DOHH2 (cell line): ENCODE measurements around the gene FAT4.

ENCODE experiments used
- H3F3A ChIP-seq: fragments of 200-600 bp; sonication (generic), shearing (Covaris generic); 2 replicates; pipeline ENCODE4 v1.6.0; 2016; ENCODE audit warnings: antibody characterized with exemption, mild to moderate bottlenecking; ENCODE audit not compliant: control insufficient read depth, insufficient read depth
- H3K27ac ChIP-seq: fragments of 200-600 bp; sonication (generic); 2 replicates; pipeline ENCODE4 v1.5.1; 2014; ENCODE audit warnings: low read depth, mild to moderate bottlenecking, low read length, moderate library complexity
- H3K27me3 ChIP-seq: fragments of 200-600 bp; sonication (generic); 2 replicates; pipeline ENCODE4 v1.6.1; 2014; ENCODE audit warnings: mild to moderate bottlenecking, low read length, mixed read lengths; ENCODE audit not compliant: control insufficient read depth
- H3K36me3 ChIP-seq: fragments of 200-600 bp; sonication (generic); 2 replicates; pipeline ENCODE4 v1.6.1; 2014; ENCODE audit warnings: mild to moderate bottlenecking, low read length, moderate library complexity, mixed read lengths; ENCODE audit not compliant: control insufficient read depth
- H3K4me1 ChIP-seq: fragments of 200-600 bp; sonication (generic); 2 replicates; pipeline ENCODE4 v1.6.1; 2014; ENCODE audit warnings: mild to moderate bottlenecking, low read length, mixed read lengths; ENCODE audit not compliant: control insufficient read depth
- H3K4me2 ChIP-seq: fragments of 200-600 bp; sonication (generic); 2 replicates; pipeline ENCODE4 v1.6.0; 2014; ENCODE audit warnings: mild to moderate bottlenecking, low read length, moderate library complexity
- H3K4me3 ChIP-seq: fragments of 200-600 bp; sonication (generic); 2 replicates; pipeline ENCODE4 v1.5.1; 2014; ENCODE audit warnings: mild to moderate bottlenecking, low read length, mixed read lengths
- H3K79me2 ChIP-seq: fragments of 200-600 bp; sonication (generic); 2 replicates; pipeline ENCODE4 v1.6.1; 2014; ENCODE audit warnings: mild to moderate bottlenecking, low read length, mixed read lengths; ENCODE audit not compliant: control insufficient read depth
- H3K9me2 ChIP-seq: fragments of 200-600 bp; sonication (generic); replicated peaks from 2 replicates; pipeline ENCODE4 v1.6.1; 2014; ENCODE audit warnings: mild to moderate bottlenecking, low read length, mixed read lengths; ENCODE audit not compliant: control insufficient read depth
- H3K9me3 ChIP-seq: fragments of 200-600 bp; sonication (generic); 2 replicates; pipeline ENCODE4 v1.6.1; 2014; ENCODE audit warnings: antibody characterized with exemption, low read length, mixed read lengths; ENCODE audit not compliant: control insufficient read depth, insufficient read depth
- H4K20me1 ChIP-seq: fragments of 200-600 bp; sonication (generic); 2 replicates; pipeline ENCODE4 v1.6.0; 2014; ENCODE audit warnings: low read depth, mild to moderate bottlenecking, antibody characterized with exemption, low read length, moderate library complexity; ENCODE audit not compliant: control insufficient read depth, insufficient read depth
- CTCF ChIP-seq: fragments of 200-600 bp; sonication (generic); IDR thresholded peaks from one replicate; pipeline ENCODE4 v1.5.1; 2014; ENCODE audit warnings: antibody characterized with exemption, mild to moderate bottlenecking, low read depth, low read length; ENCODE audit not compliant: poor library complexity, severe bottlenecking
- EZH2phosphoT487 ChIP-seq: fragments of 200-600 bp; sonication (generic); IDR thresholded peaks from 2 replicates; pipeline ENCODE4 v1.6.1; 2017; ENCODE audit warnings: borderline replicate concordance, mild to moderate bottlenecking, antibody characterized with exemption, low read length, moderate library complexity, mixed read lengths

FAT4 gene

DNA sequence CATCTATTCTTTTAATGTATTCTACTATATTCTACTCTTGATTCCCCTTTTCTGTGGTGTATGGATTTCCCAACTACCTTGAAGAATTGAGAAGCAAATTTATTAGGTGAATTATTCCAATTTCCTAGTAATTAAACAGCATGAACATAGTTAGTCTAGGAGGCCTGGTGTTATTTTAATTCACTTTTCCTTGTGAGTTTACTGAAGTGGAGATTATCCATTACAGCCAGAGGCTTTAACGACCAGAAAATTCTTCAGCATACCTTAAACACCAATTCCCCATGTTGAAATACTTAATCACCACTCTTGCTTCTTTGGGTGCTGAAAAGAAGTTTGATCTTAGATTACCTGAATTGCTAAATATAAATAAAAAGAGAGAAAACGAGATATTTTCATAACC lies 29.4 kb downstream of the FAT4 start:
- Histone ChIP-seq H3K9me3 (no peaks in the 10 kb centered on the region), H3K4me1 (no peaks in the 10 kb centered on the region), H3K9me2 (no peaks in the 10 kb centered on the region), H3K4me3 (no peak overlapping the region), H4K20me1 (no peaks in the 10 kb centered on the region), H3K27ac (no peak overlapping the region), H3K79me2 (no peaks in the 10 kb centered on the region), H3K36me3 (no peaks in the 10 kb centered on the region), H3K4me2 (no peak overlapping the region), H3K27me3 (no peaks in the 10 kb centered on the region), H3F3A (no peaks in the 10 kb centered on the region)
- TF ChIP-seq EZH2phosphoT487 (no peak), CTCF (no peak)

DNA sequence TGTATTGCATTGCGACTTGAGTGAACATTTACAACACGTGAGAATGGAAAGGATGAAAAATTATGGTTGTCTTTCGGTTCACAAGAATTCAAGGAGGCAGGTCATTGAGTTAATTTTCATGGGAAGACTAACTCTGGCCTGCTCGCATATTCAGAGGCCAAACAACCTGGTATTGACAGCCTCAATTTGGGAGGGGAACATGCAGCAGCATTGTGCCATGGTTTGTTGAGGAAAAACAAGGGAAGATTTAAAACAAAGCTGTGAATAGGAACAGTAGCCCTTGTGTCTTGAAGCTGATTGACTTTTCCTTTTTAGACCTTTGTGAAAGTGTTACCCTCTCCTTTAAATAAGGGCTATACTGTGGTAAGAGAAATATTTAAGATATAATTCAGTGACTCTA lies 31.9 kb downstream of the FAT4 start:
- H3K79me2 ChIP-seq: no peaks in the 10 kb centered on the region
- H4K20me1 ChIP-seq: no peaks in the 10 kb centered on the region
- TF ChIP-seq EZH2phosphoT487 (no peak), CTCF (no peak)
- no peaks in the 10 kb centered on the region for H3K9me3 ChIP-seq
- H3K4me2 ChIP-seq: no peak overlapping the region
- no peak overlapping the region for H3K27ac ChIP-seq
- no peaks in the 10 kb centered on the region for H3K4me1 ChIP-seq
- no peaks in the 10 kb centered on the region for H3K36me3 ChIP-seq
- H3K27me3 ChIP-seq: no peaks in the 10 kb centered on the region
- no peaks in the 10 kb centered on the region for H3F3A ChIP-seq
- H3K4me3 ChIP-seq: no peak overlapping the region
- H3K9me2 ChIP-seq: no peaks in the 10 kb centered on the region

- H3K4me3 ChIP-seq: no peak overlapping the region
- no peaks in the 10 kb centered on the region for H3K4me1 ChIP-seq
- no peaks in the 10 kb centered on the region for H3K36me3 ChIP-seq
- H3K27me3 ChIP-seq: no peaks in the 10 kb centered on the region
- H3K27ac ChIP-seq: no peak overlapping the region
- H4K20me1 ChIP-seq: no peaks in the 10 kb centered on the region
- TF ChIP-seq EZH2phosphoT487 (no peak), CTCF (no peak)
- H3K9me2 ChIP-seq: no peaks in the 10 kb centered on the region
- H3K79me2 ChIP-seq: no peaks in the 10 kb centered on the region
- H3K4me2 ChIP-seq: no peak overlapping the region
- H3F3A ChIP-seq: no peaks in the 10 kb centered on the region
- H3K9me3 ChIP-seq: no peaks in the 10 kb centered on the region
Measured at GRCh38 chr4:125350470-125351135, 35.8 kb downstream of the FAT4 start.
